ENCODE results near the gene WDR74. TPM values are rescaled to one million over a fixed set of nuclear protein-coding genes. Genes with fewer than 3 reads are reported as not detected.
A peak's percentile ranks its signal among the peaks of the same experiment; 100 is the strongest.
"Not testable (repeated sequence)": the region's sequence is repeated elsewhere in the genome, so short reads cannot be mapped to it uniquely, and the experiment has no call there.

Gene WDR74
- total RNA-seq, 2 donors from 2014 or later, result 44.5 to 46.1 TPM

- no peaks in the 10 kb centered on the region for H3K36me3 ChIP-seq
- H3K4me1 ChIP-seq (replicated peaks), result peaks cover 16% of the 10 kb centered on the region
- no peak overlapping the region for H3K4me3 ChIP-seq
- TF ChIP-seq POLR2A (IDR thresholded peaks at IDR 0.05) (no peak), POLR2AphosphoS5 (IDR thresholded peaks at IDR 0.05) (no peak)
- TF ChIP-seq, protein P1, sequence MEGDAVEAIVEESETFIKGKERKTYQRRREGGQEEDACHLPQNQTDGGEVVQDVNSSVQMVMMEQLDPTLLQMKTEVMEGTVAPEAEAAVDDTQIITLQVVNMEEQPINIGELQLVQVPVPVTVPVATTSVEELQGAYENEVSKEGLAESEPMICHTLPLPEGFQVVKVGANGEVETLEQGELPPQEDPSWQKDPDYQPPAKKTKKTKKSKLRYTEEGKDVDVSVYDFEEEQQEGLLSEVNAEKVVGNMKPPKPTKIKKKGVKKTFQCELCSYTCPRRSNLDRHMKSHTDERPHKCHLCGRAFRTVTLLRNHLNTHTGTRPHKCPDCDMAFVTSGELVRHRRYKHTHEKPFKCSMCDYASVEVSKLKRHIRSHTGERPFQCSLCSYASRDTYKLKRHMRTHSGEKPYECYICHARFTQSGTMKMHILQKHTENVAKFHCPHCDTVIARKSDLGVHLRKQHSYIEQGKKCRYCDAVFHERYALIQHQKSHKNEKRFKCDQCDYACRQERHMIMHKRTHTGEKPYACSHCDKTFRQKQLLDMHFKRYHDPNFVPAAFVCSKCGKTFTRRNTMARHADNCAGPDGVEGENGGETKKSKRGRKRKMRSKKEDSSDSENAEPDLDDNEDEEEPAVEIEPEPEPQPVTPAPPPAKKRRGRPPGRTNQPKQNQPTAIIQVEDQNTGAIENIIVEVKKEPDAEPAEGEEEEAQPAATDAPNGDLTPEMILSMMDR (IDR thresholded peaks at IDR 0.05), result no peak
- H3K27ac ChIP-seq, result peak overlapping the region in 1 of 2 donors; percentile 47
- DNase-seq (ENCODE audit: low spot score), result no peak
- 94% methylated on average over 7 of the region's 7 CpGs for WGBS
- H3K9me3 ChIP-seq, result no peaks in the 10 kb centered on the region
- intact Hi-C loops (cut with DNase I), result no loop called here
- no peaks in the 10 kb centered on the region for H3K27me3 ChIP-seq (replicated peaks; ENCODE audit: insufficient read depth)
These were observed 36.5 kb upstream of the WDR74 start for GRCh38 chr11:62875698-62876478.

GRCh38 chr11:62874851-62875250 lies 35.5 kb upstream of the WDR74 start:
- Histone ChIP-seq H3K9me3 (no peaks in the 10 kb centered on the region), H3K4me1 (replicated peaks) (peaks cover 11% of the 10 kb centered on the region), H3K27ac (no peak overlapping the region), H3K36me3 (no peaks in the 10 kb centered on the region), H3K27me3 (replicated peaks; ENCODE audit: insufficient read depth) (no peaks in the 10 kb centered on the region), H3K4me3 (no peak overlapping the region)
- DNase-seq (ENCODE audit: low spot score), result no peak
- WGBS, result 93% methylated on average over 7 of the region's 7 CpGs
- TF ChIP-seq, protein P1 (IDR thresholded peaks at IDR 0.05), result no peak
- no peak for TF ChIP-seq POLR2A (IDR thresholded peaks at IDR 0.05)
- no peak for TF ChIP-seq POLR2AphosphoS5 (IDR thresholded peaks at IDR 0.05)
- intact Hi-C loops (cut with DNase I), result no loop called here

GRCh38 chr11:62865635-62866034 lies 26.2 kb upstream of the WDR74 start:
- H3K36me3 ChIP-seq, result no peaks in the 10 kb centered on the region
- peaks cover 5% of the 10 kb centered on the region for H3K4me1 ChIP-seq (replicated peaks)
- 38% methylated on average over 6 of the region's 6 CpGs for WGBS
- H3K27me3 ChIP-seq (replicated peaks; ENCODE audit: insufficient read depth), result no peaks in the 10 kb centered on the region
- no peak for DNase-seq (ENCODE audit: low spot score)
- TF ChIP-seq, protein P1 (IDR thresholded peaks at IDR 0.05), result no peak
- no peak for TF ChIP-seq POLR2A (IDR thresholded peaks at IDR 0.05)
- peak; percentile 6 for TF ChIP-seq POLR2AphosphoS5 (IDR thresholded peaks at IDR 0.05)
- H3K9me3 ChIP-seq, result no peaks in the 10 kb centered on the region
- H3K4me3 ChIP-seq, result no peak overlapping the region
- H3K27ac ChIP-seq, result no peak overlapping the region
- intact Hi-C loops (cut with DNase I), result loop anchor here (10.0 kb wide), 1 partner anchor 471 kb away; no protein-coding TSS in a partner anchor

DNA sequence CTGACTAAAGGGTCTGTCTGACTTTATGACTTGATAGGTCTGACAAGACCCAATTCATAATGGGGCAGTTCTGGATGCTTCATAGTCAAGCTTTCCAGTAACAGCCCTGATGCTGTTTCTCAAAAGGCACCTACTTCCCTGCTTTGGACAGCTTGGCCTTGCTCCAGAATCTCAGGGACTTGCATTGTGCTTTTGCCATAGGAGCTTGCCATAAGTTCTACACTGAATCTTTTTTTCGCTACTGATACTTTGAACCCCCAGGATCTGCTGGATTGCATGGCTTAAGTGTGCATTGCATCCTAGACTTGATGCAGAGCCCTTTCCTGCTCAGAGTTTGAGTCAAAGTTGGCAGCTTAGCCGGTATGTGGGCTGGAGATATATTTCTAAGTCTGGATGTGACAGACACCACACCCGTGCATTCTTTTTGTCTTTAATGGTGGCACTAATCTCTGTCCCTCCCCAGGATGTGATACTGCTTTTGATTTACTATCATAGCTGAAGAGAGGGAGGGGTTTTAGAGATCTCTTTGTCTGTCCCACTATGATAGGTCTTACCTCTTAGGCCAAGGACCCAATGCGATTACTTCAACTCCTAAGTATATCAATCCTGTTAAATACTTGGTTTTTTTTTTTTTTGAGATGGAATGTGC lies 24.4 kb upstream of the WDR74 start:
- no peaks in the 10 kb centered on the region for H3K36me3 ChIP-seq
- no peaks in the 10 kb centered on the region for H3K27me3 ChIP-seq (replicated peaks; ENCODE audit: insufficient read depth)
- no peak for TF ChIP-seq POLR2A (IDR thresholded peaks at IDR 0.05)
- TF ChIP-seq, protein P1 (IDR thresholded peaks at IDR 0.05), result no peak
- no peak for TF ChIP-seq POLR2AphosphoS5 (IDR thresholded peaks at IDR 0.05)
- intact Hi-C loops (cut with DNase I), result loop anchor here (2.0 to 10.0 kb wide), 2 partner anchors 77 to 469 kb away; partner anchors contain the start of gene TMEM179B
- DNase-seq (ENCODE audit: low spot score), result no peak
- peaks cover 5% of the 10 kb centered on the region for H3K4me1 ChIP-seq (replicated peaks)
- no peak overlapping the region for H3K27ac ChIP-seq
- H3K9me3 ChIP-seq, result no peaks in the 10 kb centered on the region
- no peak overlapping the region for H3K4me3 ChIP-seq
- WGBS, result 57% methylated on average over 4 of the region's 4 CpGs

GRCh38 chr11:62861564-62862192 lies 22.3 kb upstream of the WDR74 start:
- not testable (repeated sequence) for DNase-seq (ENCODE audit: low spot score)
- intact Hi-C loops (cut with DNase I), result loop anchor here (2.0 to 10.0 kb wide), 2 partner anchors 75 to 467 kb away; partner anchors contain the start of gene TMEM179B
- 91% methylated on average over 16 of the region's 16 CpGs for WGBS

More at GRCh38 chr11:62861564-62862192, 22.3 kb upstream of the WDR74 start:
- H3K27me3 ChIP-seq (replicated peaks; ENCODE audit: insufficient read depth); H3K4me3 ChIP-seq; H3K9me3 ChIP-seq; H3K36me3 ChIP-seq: not testable (repeated sequence)
- H3K27ac ChIP-seq, result peak overlapping the region; percentile 59 to 75
- peaks cover 16% of the 10 kb centered on the region for H3K4me1 ChIP-seq (replicated peaks)
